HG03064 (cell line): ENCODE data around the gene CLMP.
"Not testable (repeated sequence)": the region's sequence is repeated elsewhere in the genome, so short reads cannot be mapped to it uniquely, and the experiment has no call there.

Experiments
- ATAC-seq: cut with Tn5 transposase; IDR thresholded peaks from one replicate; pipeline ENCODE4 v1.9.1; 2021; ENCODE audit warnings: low read depth; ENCODE audit not compliant: unreplicated experiment

The CLMP gene

DNA sequence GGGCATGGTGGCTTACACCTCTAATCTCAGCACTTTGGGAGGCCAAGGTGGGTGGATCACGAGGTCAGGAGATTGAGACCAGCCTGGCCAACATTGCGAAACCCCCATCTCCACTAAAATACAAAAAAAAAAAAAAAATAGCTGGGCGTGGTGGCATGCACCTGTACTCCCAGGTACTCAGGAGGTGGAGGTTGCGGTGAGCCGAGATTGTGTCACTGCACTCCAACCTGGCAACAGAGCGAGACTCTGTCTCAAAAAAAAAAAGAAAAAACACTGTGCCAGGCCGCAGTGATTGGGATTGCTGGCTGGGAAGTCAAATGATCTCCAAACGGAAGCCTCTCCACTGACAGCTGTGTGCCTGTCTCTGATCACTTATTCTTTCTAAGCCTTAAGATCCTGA lies 104.9 kb downstream of the CLMP start:
- not testable (repeated sequence) for ATAC-seq

GRCh38 chr11:123088896-123089295 lies 106.2 kb downstream of the CLMP start:
- not testable (repeated sequence) for ATAC-seq

DNA sequence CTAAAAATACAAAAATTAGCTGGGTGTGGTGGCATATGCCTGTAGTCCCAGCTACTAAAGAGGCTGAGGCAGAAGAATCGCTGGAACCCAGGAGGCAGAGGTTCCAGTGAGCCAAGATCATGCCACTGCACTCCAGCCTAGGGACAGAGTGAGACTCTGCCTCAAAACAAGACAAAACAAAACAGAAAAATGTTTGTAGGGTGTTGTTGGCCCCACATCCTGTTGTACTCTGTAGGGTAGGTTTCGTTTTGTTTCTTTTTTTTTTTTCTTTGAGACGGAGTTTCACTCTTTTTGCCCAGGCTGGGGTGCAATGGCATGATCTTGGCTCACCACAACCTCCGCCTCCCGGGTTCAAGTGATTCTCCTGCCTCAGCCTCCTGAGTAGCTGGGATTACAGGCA lies 107.4 kb downstream of the CLMP start:
- peak; percentile 95 for ATAC-seq

DNA sequence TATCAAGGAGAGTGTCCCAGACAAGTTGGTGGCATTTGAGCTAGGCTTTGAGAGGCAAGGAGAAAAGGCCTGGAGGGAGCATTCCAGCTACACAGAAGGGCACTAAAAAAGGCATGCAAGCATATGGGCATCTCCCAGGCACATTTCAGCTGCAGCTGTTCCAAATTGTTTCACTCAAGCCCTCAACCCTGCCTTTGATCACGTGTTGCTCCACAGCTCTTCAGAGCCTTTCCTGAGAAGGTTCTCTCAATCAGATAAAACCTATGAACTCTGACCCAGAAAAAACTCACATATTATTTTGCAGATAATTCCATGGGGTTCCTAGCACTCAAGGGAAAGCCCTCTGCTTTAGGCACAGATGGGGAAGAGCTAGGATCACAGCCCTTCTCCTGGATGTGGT lies 108.7 kb downstream of the CLMP start:
- ATAC-seq = no peak

DNA sequence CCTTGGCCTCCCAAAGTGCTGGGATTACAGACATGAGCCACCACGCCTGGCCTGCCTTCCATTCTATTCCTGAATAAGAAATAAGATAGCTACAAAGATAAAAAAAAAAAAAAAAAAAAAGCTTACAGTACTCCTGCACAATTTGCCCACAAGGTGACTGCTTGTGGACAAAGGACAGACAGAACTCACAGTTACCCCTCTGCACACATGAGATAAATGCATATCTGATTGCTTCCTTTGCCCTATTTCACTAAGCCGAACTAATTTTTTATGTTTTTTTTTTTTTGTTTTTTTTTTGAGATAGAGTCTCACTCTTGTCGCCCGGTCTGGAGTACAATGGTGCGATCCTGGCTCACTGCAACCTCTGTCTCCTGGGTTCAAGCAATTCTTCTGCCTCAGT lies 109.6 kb downstream of the CLMP start:
- no peak for ATAC-seq

- ATAC-seq = no peak
Observed at GRCh38 chr11:123084454-123084853, 110.6 kb downstream of the CLMP start.

DNA sequence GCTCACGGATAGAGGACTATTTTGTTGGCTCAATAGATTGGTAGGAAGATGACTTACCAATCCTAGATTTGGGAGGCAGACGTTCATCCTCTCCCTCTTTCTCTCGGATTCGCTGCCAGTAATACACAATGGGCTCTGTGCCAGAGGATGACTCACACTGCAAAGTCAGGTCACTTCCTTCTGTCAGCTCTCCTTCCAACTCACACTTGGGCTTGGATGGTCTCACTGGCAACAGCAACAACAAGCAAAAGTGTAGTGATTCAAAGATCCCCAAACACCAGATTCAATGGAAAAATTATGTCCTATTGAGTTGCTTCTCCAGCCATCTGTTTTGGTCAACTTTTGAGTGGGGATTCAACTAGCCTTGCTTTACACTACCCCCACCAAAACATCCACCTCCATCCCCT lies 111.4 kb downstream of the CLMP start:
- ATAC-seq = no peak

GRCh38 chr11:123082977-123083376 lies 112.1 kb downstream of the CLMP start:
- no peak for ATAC-seq

- no peak for ATAC-seq
Observed at GRCh38 chr11:123080015-123080414, 115.0 kb downstream of the CLMP start.

DNA sequence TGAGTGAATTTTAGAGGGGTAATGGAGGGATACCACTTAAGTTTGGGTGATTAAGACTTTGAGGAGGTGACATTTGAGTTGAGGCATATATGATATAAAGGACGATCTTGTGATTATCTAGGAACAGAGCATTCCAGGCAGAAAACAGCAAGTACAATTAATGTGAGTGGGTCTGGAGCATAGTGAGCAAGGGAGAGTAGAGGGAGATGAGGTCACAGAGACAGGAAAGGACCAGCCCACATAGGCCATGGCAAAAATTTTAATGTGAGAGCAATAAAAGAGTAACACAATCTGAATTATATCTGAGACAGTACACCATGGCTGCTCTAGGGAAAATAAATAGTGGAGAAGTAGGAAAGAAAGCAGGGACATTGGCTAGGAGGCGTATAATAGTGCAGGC lies 118.6 kb downstream of the CLMP start:
- ATAC-seq = no peak

DNA sequence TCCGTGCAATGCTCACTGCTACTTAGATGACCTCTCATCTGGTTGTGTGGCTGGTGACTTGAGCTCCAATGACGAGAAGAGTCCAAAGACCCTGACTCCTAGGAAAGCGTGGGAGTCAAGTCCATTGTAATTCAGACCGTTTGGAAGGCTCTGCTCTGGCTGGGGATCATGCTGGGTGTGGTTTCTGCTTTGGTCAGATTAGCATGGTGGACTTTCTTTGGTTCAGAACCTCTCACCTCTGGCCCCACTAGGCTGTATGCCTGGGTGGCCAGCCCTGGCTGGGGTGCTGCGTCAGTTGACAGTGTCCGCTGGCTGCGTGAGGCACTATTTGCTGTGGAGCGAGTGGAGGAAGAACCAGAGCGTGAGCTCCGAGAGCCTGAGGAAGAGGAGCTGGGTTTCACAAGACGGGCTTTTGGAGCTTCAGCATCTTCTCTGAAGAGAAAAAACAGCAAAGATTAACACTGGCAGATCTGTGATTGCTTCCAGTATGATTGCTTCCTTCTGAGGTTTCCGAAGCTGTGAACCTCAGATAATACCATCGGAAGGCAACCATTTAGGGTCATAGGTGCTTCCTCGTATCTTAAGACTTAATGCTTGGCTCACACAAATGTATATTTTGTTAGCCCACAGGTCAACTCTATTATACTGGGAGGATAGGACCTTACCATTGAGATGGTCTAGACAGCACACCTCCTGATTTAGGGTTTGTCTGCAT lies 121.5 kb downstream of the CLMP start:
- ATAC-seq = no peak

DNA sequence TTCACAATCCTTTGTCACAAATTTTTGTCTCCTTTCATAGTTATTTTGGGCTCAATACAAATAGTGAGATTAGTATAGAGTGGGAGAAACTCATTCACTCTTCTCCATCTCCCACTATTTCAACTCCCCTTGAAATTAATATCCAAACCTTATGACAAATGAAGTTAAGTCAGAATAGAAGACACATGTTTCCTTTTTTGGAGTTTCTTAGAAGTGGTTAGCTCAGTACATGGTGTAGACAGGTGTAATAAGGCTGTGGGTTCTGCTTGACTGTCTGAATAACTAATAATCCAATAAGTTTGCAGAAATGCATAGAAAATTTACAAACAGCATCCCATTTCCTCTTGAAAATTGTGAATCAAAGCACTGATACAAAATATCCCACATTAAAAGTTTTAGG lies 122.3 kb downstream of the CLMP start:
- no peak for ATAC-seq

GRCh38 chr11:123072332-123072761 lies 122.7 kb downstream of the CLMP start:
- ATAC-seq = no peak

- peak; percentile 59 for ATAC-seq
Observed at GRCh38 chr11:123069908-123070821, 124.9 kb downstream of the CLMP start.

DNA sequence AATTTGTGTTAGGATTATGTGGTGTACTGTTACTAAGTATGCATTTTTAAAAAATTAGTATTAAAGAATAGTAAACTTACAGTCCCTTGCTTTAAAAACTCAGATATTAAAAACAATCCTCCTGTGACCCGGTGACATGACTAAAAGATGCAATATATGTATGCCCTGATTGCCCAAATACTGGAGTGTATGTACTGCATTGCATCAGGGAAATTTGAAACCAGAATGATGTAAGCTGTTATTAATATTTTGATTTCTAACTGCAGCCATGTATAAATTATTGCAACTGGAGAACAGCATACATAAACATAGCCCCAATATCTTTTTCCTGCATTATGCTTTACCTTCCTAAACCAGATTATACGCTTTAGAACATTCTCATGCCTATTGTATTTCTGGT lies 129.4 kb downstream of the CLMP start:
- no peak for ATAC-seq

DNA sequence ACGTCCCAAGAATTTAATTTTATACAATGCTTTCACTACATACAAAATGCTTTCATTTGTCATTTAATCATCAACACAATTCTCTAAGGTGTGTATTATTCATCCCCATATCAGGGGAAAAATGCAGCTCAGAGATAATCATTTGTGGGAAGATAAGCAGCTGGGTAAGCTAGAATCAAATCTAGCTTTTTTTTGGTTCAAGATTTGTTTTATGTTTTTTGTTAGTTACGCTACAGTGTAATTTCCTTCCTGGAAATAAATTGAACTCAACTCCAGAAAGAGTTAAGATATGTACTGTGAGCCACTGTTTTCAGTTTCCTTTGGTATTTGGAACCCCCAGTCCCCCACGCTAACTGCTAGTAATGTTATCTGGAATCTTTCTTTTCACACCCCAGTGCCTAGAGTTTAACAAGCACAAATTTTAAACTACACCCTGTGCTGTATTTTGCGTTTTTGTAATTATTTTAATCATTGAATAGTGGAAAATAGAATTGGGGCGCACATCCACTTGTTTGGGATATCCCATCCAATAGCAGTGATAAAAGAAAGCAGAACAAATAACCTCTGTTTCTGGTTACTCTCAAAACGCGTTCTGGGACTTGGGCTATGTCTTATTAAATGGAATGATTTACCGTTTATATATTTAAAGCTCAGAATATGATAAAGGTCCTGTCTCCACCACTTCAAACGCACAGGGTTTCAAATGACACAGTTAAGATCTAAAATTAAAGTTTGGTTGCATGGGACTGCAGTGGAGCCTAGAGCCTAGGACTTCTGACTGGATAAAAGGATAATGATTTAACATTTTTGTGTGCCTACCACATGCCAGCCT lies 131.0 kb downstream of the CLMP start:
- no peak for ATAC-seq

- ATAC-seq = no peak
Observed at GRCh38 chr11:123062892-123063825, 131.9 kb downstream of the CLMP start.

DNA sequence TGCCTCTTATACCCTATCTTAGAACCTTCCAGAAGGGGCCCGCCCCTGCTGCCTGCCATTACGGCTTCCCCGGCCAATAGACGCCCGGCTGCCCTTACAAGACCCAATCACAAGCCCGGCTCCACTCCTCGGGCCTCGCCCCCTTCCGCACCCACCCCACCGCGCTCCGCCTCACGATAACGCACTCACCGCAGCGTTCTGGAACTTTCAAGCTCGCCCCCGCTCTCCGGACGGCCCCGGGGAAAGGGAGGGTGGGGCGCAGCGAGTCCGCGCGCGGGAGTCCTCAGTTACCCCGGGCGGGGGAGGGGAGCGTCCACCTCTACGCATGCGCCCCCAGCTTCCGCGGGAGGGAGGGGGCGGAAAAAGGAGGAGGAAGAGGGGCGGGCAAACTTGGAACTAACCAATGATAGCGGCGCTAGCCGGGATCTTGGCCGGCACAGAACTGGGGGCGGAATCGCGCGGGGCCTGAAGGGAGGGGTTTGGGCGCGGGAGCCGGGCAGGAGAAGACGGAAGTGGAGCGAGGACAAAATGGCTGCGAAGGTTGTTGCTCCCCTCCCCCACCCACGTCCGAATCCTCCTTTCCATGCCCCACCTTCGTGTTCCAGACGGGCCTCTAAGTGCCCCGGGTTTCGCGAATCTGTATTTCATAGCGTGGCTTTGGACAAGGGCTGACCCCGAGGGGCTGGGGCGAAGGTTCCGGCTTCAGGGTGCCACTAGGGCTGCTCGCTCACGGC lies 132.7 kb downstream of the CLMP start:
- ATAC-seq = peak; percentile 85
